ENCODE data around the gene PACRG. TPM values are rescaled to one million over a fixed set of nuclear protein-coding genes. Genes with fewer than 3 reads are reported as not detected.

The PACRG gene
- total RNA-seq, 1 experiment from 2014 or later: 0.26 TPM

DNA sequence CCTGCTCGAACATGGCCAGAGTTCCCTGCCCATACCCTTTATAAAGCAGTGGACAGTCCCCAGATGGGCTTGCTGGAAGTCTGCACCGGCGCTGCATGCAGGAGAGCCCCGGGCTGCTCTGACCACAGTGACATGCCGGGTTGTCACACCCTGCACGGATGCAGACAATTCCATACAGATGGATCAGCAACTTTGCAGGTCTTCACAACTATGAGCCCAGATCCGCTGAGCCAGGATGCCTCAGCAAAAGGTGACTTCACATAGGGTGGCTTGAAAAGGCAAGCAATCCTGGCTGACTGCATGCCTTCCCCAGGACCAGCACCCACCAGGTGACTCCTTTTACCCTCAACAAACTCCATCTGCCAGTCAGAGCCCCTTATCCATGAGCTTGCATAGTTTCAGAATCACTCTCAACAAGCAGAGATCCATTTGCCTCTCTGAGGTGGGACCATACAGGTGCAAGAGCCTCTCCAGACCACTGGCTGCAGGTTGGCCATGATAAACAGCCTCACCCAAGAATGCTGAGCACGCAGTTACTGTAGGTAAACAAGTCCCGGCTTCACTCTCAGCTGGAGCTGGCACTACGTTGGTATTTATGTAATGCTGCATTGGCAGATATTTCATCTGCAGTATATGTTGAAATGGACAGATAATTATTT lies 503.7 kb downstream of the PACRG start:
- H3K4ac ChIP-seq (ENCODE audit: low read depth, low read length): no peak overlapping the region
- Mint-ChIP-seq H3K27me3 (ENCODE audit: low read depth) (no peaks in the 10 kb centered on the region), H3K36me3 (ENCODE audit: insufficient read depth in 1 of 3, low read depth in 3 of 3) (no peaks in the 10 kb centered on the region; a peak in 1 of 7 replicates), H3K9me3 (no peaks in the 10 kb centered on the region), H3K4me3 (no peak overlapping the region), H3K27ac (no peak overlapping the region; a peak in 1 of 7 replicates), H3K4me1 (peaks cover 9 to 10% of the 10 kb centered on the region in 2 experiments)
- H3K18ac ChIP-seq (ENCODE audit: insufficient read length, low read depth, low read length): no peak overlapping the region
- H4K5ac ChIP-seq (ENCODE audit: insufficient read length, low read depth, low read length): no peak overlapping the region
- H2BK15ac ChIP-seq (ENCODE audit: low read depth, low read length): no peak overlapping the region
- H3K27me3 ChIP-seq (ENCODE audit: insufficient read depth, low read length): no peaks in the 10 kb centered on the region
- no peak overlapping the region for H2BK120ac ChIP-seq (ENCODE audit: low read depth, low read length, poor library complexity, severe bottlenecking)
- H3K4me2 ChIP-seq (ENCODE audit: insufficient read depth, insufficient read length, low read length): no peak overlapping the region
- no peak overlapping the region for H2BK5ac ChIP-seq (ENCODE audit: insufficient read length, low read length)
- no peak overlapping the region for H2BK12ac ChIP-seq (ENCODE audit: insufficient read length, low read depth, low read length)
- H3T11ph ChIP-seq (ENCODE audit: low read length): no peak overlapping the region
- no peak overlapping the region for H2BK20ac ChIP-seq (ENCODE audit: low read depth, low read length, poor library complexity, severe bottlenecking)
- no peak overlapping the region for H4K91ac ChIP-seq (ENCODE audit: insufficient read length, low read depth, low read length)
- H3K9ac ChIP-seq (ENCODE audit: extremely low read depth, insufficient read length, low read length): no peak overlapping the region
- DNase-seq: no peak
- no peaks in the 10 kb centered on the region for H3K9me3 ChIP-seq (ENCODE audit: control insufficient read depth, low read depth, low read length)
- no peaks in the 10 kb centered on the region for H3K79me1 ChIP-seq (ENCODE audit: insufficient read depth, low read depth, low read length, poor library complexity, severe bottlenecking)
- H3K23ac ChIP-seq (ENCODE audit: insufficient read length, low read depth, low read length): no peak overlapping the region
- TF ChIP-seq, protein P1, sequence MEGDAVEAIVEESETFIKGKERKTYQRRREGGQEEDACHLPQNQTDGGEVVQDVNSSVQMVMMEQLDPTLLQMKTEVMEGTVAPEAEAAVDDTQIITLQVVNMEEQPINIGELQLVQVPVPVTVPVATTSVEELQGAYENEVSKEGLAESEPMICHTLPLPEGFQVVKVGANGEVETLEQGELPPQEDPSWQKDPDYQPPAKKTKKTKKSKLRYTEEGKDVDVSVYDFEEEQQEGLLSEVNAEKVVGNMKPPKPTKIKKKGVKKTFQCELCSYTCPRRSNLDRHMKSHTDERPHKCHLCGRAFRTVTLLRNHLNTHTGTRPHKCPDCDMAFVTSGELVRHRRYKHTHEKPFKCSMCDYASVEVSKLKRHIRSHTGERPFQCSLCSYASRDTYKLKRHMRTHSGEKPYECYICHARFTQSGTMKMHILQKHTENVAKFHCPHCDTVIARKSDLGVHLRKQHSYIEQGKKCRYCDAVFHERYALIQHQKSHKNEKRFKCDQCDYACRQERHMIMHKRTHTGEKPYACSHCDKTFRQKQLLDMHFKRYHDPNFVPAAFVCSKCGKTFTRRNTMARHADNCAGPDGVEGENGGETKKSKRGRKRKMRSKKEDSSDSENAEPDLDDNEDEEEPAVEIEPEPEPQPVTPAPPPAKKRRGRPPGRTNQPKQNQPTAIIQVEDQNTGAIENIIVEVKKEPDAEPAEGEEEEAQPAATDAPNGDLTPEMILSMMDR (conservative IDR thresholded peaks at IDR 0.05): no peak
- no peaks in the 10 kb centered on the region for H3K23me2 ChIP-seq (ENCODE audit: insufficient read length, low read depth, low read length, poor library complexity, severe bottlenecking)
- H3K79me2 ChIP-seq (ENCODE audit: insufficient read depth, low read length): no peaks in the 10 kb centered on the region
- H2AFZ ChIP-seq (ENCODE audit: low read length): no peak overlapping the region
- no peaks in the 10 kb centered on the region for H3K4me1 ChIP-seq (ENCODE audit: insufficient read depth, low read length)
- no peak overlapping the region for H3K14ac ChIP-seq (ENCODE audit: insufficient read depth, low read length)
- no CpG with 5 or more reads among the region's 10 CpGs for WGBS (ENCODE audit: extremely low coverage, insufficient read length, low lambda C conversion rate)
- no peak overlapping the region for H3K56ac ChIP-seq (ENCODE audit: insufficient read length, low read depth, low read length)
- no peak overlapping the region for H3K27ac ChIP-seq (ENCODE audit: insufficient read length, low read depth, low read length)
- H4K20me1 ChIP-seq (ENCODE audit: control insufficient read depth, insufficient read depth, insufficient read length): no peaks in the 10 kb centered on the region
- no peak overlapping the region for H4K8ac ChIP-seq (replicated peaks; ENCODE audit: insufficient read length, low read depth, low read length)
- H2AK5ac ChIP-seq (ENCODE audit: insufficient read length, low read length): no peak overlapping the region
